Measurements from ENCODE around the gene SNTA1.
A peak's percentile ranks its signal among the peaks of the same experiment; 100 is the strongest.
"Not testable (repeated sequence)": the region's sequence is repeated elsewhere in the genome, so short reads cannot be mapped to it uniquely, and the experiment has no call there.

SNTA1 gene

GRCh38 chr20:33442136-33443005 lies 1.2 kb downstream of the SNTA1 start:
- Histone ChIP-seq H4K20me1 (ENCODE audit: insufficient read depth, low read length) (no peaks in the 10 kb centered on the region), H3K9me3 (ENCODE audit: insufficient read depth, low read length) (no peaks in the 10 kb centered on the region), H3K79me2 (ENCODE audit: low read length) (no peaks in the 10 kb centered on the region), H3K9ac (ENCODE audit: low read length) (peak overlapping the region; percentile 48), H3K4me1 (ENCODE audit: low read length) (peaks cover 35% of the 10 kb centered on the region), H3K36me3 (replicated peaks; ENCODE audit: low read depth, low read length) (no peaks in the 10 kb centered on the region), H3K27me3 (ENCODE audit: low read depth, low read length) (peaks cover 10% of the 10 kb centered on the region; the same call in 1 of the 2 replicates), H3K27ac (ENCODE audit: low read length) (no peak overlapping the region), H3K4me2 (ENCODE audit: low read length) (peak overlapping the region; percentile 97), H3K4me3 (ENCODE audit: low read length) (peak overlapping the region; percentile 78), H2AFZ (ENCODE audit: low read depth, low read length) (peak overlapping the region; percentile 50; the same call in 1 of the 2 replicates)
- TF ChIP-seq, protein P1, sequence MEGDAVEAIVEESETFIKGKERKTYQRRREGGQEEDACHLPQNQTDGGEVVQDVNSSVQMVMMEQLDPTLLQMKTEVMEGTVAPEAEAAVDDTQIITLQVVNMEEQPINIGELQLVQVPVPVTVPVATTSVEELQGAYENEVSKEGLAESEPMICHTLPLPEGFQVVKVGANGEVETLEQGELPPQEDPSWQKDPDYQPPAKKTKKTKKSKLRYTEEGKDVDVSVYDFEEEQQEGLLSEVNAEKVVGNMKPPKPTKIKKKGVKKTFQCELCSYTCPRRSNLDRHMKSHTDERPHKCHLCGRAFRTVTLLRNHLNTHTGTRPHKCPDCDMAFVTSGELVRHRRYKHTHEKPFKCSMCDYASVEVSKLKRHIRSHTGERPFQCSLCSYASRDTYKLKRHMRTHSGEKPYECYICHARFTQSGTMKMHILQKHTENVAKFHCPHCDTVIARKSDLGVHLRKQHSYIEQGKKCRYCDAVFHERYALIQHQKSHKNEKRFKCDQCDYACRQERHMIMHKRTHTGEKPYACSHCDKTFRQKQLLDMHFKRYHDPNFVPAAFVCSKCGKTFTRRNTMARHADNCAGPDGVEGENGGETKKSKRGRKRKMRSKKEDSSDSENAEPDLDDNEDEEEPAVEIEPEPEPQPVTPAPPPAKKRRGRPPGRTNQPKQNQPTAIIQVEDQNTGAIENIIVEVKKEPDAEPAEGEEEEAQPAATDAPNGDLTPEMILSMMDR (IDR thresholded peaks at IDR 0.05; ENCODE audit: low read depth, low read length) = no peak
- no peak for TF ChIP-seq EZH2phosphoT487 (IDR thresholded peaks at IDR 0.05; ENCODE audit: low read depth)

DNA sequence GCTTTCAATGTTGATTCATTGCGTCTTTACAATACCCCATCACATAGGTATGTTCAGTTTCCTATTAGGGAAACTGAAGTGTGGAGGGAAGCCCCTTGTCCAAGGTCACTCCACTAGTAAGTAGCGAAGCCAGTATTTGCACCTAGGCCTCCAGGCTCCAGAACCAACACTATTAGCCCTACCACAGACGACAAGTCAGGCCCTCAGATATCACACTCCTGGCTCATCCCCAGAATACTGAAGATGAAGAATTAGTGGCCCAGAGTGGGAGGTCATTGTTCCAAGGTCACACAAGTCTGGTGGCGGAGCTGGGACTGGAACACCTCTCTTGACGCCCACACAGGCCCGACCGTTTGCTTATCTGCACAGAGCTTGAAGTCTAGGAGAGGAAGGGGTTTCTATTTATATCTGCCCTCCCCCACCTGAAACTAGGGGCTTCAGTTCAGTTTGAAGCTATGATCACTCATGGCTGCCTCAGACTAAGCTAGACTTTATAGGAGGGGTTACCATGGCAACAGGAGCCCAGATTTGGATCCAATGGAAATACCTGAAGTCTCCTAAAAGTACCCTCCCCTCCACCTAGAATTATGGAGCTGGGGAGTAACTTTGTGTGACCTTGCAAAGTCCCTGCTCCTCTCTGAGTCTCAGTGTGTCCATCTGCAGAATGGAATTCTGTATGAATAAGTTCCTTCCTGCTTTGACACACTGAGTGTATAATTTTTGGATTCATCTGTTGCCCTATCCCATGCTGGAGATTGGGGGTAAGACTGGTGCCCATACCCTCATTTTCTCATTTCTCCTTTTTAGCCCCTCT lies 2.2 kb downstream of the SNTA1 start:
- no peak overlapping the region for H3K4me3 ChIP-seq (ENCODE audit: low read length)
- H3K4me2 ChIP-seq (ENCODE audit: low read length) = no peak overlapping the region
- peaks cover 10% of the 10 kb centered on the region; the same call in 1 of the 2 replicates for H3K27me3 ChIP-seq (ENCODE audit: low read depth, low read length)
- H3K9ac ChIP-seq (ENCODE audit: low read length) = no peak overlapping the region
- no peaks in the 10 kb centered on the region for H4K20me1 ChIP-seq (ENCODE audit: insufficient read depth, low read length)
- H3K79me2 ChIP-seq (ENCODE audit: low read length) = no peaks in the 10 kb centered on the region
- H2AFZ ChIP-seq (ENCODE audit: low read depth, low read length) = no peak overlapping the region
- no peak overlapping the region for H3K27ac ChIP-seq (ENCODE audit: low read length)
- no peaks in the 10 kb centered on the region for H3K9me3 ChIP-seq (ENCODE audit: insufficient read depth, low read length)
- H3K4me1 ChIP-seq (ENCODE audit: low read length) = peaks cover 35% of the 10 kb centered on the region
- TF ChIP-seq EZH2phosphoT487 (IDR thresholded peaks at IDR 0.05; ENCODE audit: low read depth) = no peak
- TF ChIP-seq, protein P1 (IDR thresholded peaks at IDR 0.05; ENCODE audit: low read depth, low read length) = no peak
- H3K36me3 ChIP-seq (replicated peaks; ENCODE audit: low read depth, low read length) = no peaks in the 10 kb centered on the region

GRCh38 chr20:33440562-33440961 lies 3.0 kb downstream of the SNTA1 start:
- not testable (repeated sequence) for H3K27ac ChIP-seq (ENCODE audit: low read length); H3K9me3 ChIP-seq (ENCODE audit: insufficient read depth, low read length); H3K36me3 ChIP-seq (replicated peaks; ENCODE audit: low read depth, low read length); H3K4me3 ChIP-seq (ENCODE audit: low read length); H3K4me2 ChIP-seq (ENCODE audit: low read length); H3K79me2 ChIP-seq (ENCODE audit: low read length); H3K9ac ChIP-seq (ENCODE audit: low read length); H2AFZ ChIP-seq (ENCODE audit: low read depth, low read length); H4K20me1 ChIP-seq (ENCODE audit: insufficient read depth, low read length)
- H3K27me3 ChIP-seq (ENCODE audit: low read depth, low read length) = peaks cover 10% of the 10 kb centered on the region; the same call in 1 of the 2 replicates
- peaks cover 35% of the 10 kb centered on the region for H3K4me1 ChIP-seq (ENCODE audit: low read length)

DNA sequence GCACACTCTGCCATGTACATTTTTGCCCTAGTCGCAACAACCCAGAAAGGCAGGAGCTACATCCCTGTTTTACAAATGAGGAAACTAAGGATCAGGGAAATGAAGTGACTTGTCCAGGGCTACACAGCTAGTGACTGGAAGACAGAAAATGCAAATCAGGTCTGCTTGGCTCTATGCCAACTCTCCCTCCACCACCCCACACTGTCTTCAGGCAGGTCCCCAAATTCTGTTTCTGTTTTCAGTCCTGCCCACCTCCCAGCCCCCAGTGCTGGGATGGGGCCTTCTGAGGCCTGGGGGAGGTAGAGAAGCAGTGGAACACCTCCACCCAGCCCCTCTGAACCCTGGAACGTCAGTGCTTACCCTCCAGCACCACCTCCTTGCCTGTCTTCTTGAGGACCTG lies 5.1 kb downstream of the SNTA1 start:
- H2AFZ ChIP-seq (ENCODE audit: low read depth, low read length) = no peak overlapping the region
- H3K4me1 ChIP-seq (ENCODE audit: low read length) = peaks cover 30% of the 10 kb centered on the region
- TF ChIP-seq, protein P1 (IDR thresholded peaks at IDR 0.05; ENCODE audit: low read depth, low read length) = no peak
- TF ChIP-seq EZH2phosphoT487 (IDR thresholded peaks at IDR 0.05; ENCODE audit: low read depth) = no peak

More for the DNA sequence above, 5.1 kb downstream of the SNTA1 start:
- H3K4me3 ChIP-seq (ENCODE audit: low read length) = no peak overlapping the region
- no peaks in the 10 kb centered on the region for H3K79me2 ChIP-seq (ENCODE audit: low read length)
- 0 out of 2 replicates have a peak overlapping the region, but pooled peaks have one; percentile 0 for H3K4me2 ChIP-seq (ENCODE audit: low read length)
- H4K20me1 ChIP-seq (ENCODE audit: insufficient read depth, low read length) = no peaks in the 10 kb centered on the region
- no peaks in the 10 kb centered on the region for H3K36me3 ChIP-seq (replicated peaks; ENCODE audit: low read depth, low read length)
- no peak overlapping the region for H3K27ac ChIP-seq (ENCODE audit: low read length)
- no peak overlapping the region for H3K9ac ChIP-seq (ENCODE audit: low read length)
- H3K27me3 ChIP-seq (ENCODE audit: low read depth, low read length) = peaks cover 10% of the 10 kb centered on the region; the same call in 1 of the 2 replicates
- H3K9me3 ChIP-seq (ENCODE audit: insufficient read depth, low read length) = no peaks in the 10 kb centered on the region
